SK-N-MC (cell line): Measurements from ENCODE around the gene CCDC159.

ENCODE experiments used
- EZH2 ChIP-seq: fragments of 200-600 bp; sonication (generic); IDR thresholded peaks from one replicate; pipeline ENCODE4 v1.6.1; 2017; ENCODE audit warnings: antibody characterized with exemption
- POLR2AphosphoS5 ChIP-seq: IDR thresholded peaks from 2 replicates; pipeline ENCODE4 v1.6.1; 2012; ENCODE audit warnings: mild to moderate bottlenecking, low read depth, low read length, borderline replicate concordance

DNA sequence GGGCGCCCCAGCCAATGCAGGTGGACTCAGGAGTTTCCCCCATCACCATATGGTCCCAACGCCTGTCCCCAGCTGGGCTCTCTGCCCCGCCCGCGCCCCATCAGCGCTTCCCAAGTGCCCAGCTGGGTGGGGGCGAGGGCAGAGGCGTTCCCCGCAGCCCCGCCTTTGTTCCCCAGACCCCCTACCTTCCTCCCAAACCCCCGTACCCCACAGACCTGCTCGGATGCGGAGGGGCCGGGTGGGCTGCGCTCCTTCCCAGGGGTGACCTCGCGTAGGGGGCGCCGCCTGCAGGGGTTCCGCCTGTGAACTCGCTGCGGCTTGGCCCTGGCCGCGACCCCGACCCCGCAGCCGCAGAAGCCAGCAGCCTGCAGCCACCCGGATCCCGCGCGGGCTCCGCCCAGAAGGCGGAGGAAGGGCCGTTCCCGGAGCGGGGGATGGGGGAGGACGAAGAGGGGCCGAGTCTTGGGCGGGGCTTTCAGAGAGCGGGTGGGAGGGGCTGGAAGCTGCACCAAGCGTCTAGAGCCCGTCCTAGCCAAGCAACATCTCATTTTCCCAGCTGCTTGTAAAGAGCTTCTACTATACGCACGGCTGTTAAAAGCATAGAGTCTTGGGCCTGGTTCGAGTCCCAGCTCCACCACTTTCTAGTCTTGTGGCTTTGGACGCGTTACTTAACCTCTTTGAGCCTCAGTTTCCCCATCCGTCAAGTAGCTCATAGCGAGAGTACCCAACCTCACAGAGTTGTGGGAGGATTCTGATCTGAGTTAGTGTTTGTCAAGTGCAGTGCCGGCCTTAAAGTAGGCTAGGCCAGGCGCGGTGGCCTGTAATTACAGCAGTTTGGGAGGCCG lies 6.8 kb upstream of the CCDC159 start, which contains the start of gene RAB3D:
- TF ChIP-seq POLR2AphosphoS5 (peak; percentile 68; the same call in 1 of the 2 replicates), EZH2 (no peak)
